Putamen (tissue), 1 donor: Measurements from ENCODE around the gene TCHH.

Experiments used
- DNase-seq: peaks from one replicate; pipeline ENCODE4 v3.0.0-alpha.2; 2016; ENCODE audit warnings: low spot score

The TCHH gene

GRCh38 chr1:152067150-152067549 is 48.1 kb downstream of the TCHH start:
- no peak for DNase-seq

GRCh38 chr1:152061952-152062351 is 53.3 kb downstream of the TCHH start:
- no peak for DNase-seq
